Kidney epithelial cell (primary cell): ENCODE data around the gene TENM3. TPM values are rescaled to one million over a fixed set of nuclear protein-coding genes. Genes with fewer than 3 reads are reported as not detected.

Source experiments
- DNase-seq: peaks from one replicate; pipeline ENCODE4 v3.0.0-alpha.2; 2010; ENCODE audit warnings: low read depth
- H3K27me3 ChIP-seq: 2 replicates; pipeline ENCODE4 v1.6.0; 2011; ENCODE audit warnings: low read length; ENCODE audit not compliant: control insufficient read depth, insufficient read depth
- H3K36me3 ChIP-seq: 2 replicates; pipeline ENCODE4 v1.5.1; 2011; ENCODE audit warnings: low read length; ENCODE audit not compliant: control insufficient read depth, insufficient read depth
- H3K4me3 ChIP-seq: 2 replicates; pipeline ENCODE4 v1.5.1; 2011; ENCODE audit warnings: low read depth, mild to moderate bottlenecking, control low read depth, low read length
- CTCF ChIP-seq: IDR thresholded peaks from 2 replicates; pipeline ENCODE4 v1.5.1; 2011; ENCODE audit warnings: mild to moderate bottlenecking, moderate library complexity, low read length, control low read depth, inconsistent platforms; ENCODE audit not compliant: insufficient read depth, poor library complexity, severe bottlenecking
- total RNA-seq: library from RNA; depleted of rRNA; stranded (reverse); fragments of >200 nt; gene quantifications from 2 replicates; pipeline ENCODE4 v1.2.3, GENCODE V29; 2015

TENM3 gene
- total RNA-seq, 1 donor from 2014 or later, result 11.2 TPM

- no peak for TF ChIP-seq CTCF
- no peak overlapping the region for H3K4me3 ChIP-seq
- H3K27me3 ChIP-seq, result no peaks in the 10 kb centered on the region
- H3K36me3 ChIP-seq, result no peaks in the 10 kb centered on the region
- no peak for DNase-seq
Measured at GRCh38 chr4:182263562-182263961, 20.4 kb downstream of the TENM3 start.

GRCh38 chr4:182264139-182264752, 21.0 kb downstream of the TENM3 start:
- Histone ChIP-seq H3K4me3 (no peak overlapping the region), H3K27me3 (no peaks in the 10 kb centered on the region), H3K36me3 (no peaks in the 10 kb centered on the region)
- DNase-seq, result no peak
- TF ChIP-seq CTCF, result no peak

- no peaks in the 10 kb centered on the region for H3K36me3 ChIP-seq
- TF ChIP-seq CTCF, result no peak
- no peak for DNase-seq
- H3K4me3 ChIP-seq, result no peak overlapping the region
- H3K27me3 ChIP-seq, result no peaks in the 10 kb centered on the region
Measured at GRCh38 chr4:182265881-182266280, 22.7 kb downstream of the TENM3 start.

GRCh38 chr4:182267048-182267447, 23.8 kb downstream of the TENM3 start:
- DNase-seq, result no peak
- H3K27me3 ChIP-seq, result no peaks in the 10 kb centered on the region
- no peak overlapping the region for H3K4me3 ChIP-seq
- no peak for TF ChIP-seq CTCF
- H3K36me3 ChIP-seq, result no peaks in the 10 kb centered on the region

- no peak overlapping the region for H3K4me3 ChIP-seq
- H3K36me3 ChIP-seq, result no peaks in the 10 kb centered on the region
- no peaks in the 10 kb centered on the region for H3K27me3 ChIP-seq
- TF ChIP-seq CTCF, result no peak
- no peak for DNase-seq
Measured at GRCh38 chr4:182268966-182269365, 25.8 kb downstream of the TENM3 start.

GRCh38 chr4:182271731-182272130, 28.5 kb downstream of the TENM3 start:
- no peak for DNase-seq
- Histone ChIP-seq H3K36me3 (no peaks in the 10 kb centered on the region), H3K4me3 (no peak overlapping the region), H3K27me3 (no peaks in the 10 kb centered on the region)
- no peak for TF ChIP-seq CTCF
